Activated naive CD8-positive, alpha-beta T cell treated with anti-CD3 and anti-CD28 coated beads, Interleukin-2, amount 50 U/mL, for 16 hours (primary cell): Measurements from ENCODE around the gene TCFL5.
"Not testable (repeated sequence)": the region's sequence is repeated elsewhere in the genome, so short reads cannot be mapped to it uniquely, and the experiment has no call there.

Source experiments
- DNase-seq: peaks from one replicate; pipeline ENCODE4 v3.0.0-alpha.2; 2020; ENCODE audit warnings: low read depth, low spot score

The TCFL5 gene

DNA sequence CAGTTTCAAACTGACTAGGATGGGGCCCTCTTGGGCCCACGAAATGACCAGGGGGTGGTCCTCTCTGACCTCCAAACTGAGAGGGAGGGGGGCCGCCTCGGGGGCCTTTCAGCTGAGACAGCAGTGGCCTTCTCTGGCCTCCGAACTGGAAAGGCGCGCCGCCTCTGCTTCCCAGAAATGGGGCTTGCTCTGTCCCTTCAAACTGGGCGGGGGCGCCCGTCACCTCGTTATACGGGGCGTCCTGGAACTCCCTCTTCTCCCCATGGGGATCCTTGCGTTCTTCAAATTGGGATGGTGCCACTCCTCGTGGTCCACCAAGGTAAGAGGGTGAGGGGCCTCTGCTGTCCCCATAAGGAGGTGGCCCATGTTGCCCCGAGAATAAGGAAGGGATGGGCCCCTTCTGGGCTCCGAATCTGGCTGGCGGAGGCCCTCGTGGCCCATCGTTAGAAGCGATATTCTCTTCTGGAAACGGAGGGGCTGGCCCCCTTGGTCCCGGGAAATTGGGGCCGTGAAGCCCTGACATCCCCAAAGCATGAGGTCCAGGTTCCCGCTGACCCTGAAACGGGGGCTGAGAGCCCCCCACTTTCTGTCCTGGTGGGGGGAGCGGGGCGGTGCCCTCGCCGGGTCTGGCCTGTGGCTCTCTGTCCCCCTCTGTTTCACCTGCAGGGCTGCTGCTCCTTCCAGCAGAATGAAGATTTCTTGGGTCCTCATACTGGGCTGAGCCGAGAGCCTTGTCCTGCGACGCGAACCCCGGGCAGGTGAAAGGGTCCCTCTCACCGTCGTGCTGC lies 18.7 kb upstream of the TCFL5 start:
- DNase-seq: no peak

DNA sequence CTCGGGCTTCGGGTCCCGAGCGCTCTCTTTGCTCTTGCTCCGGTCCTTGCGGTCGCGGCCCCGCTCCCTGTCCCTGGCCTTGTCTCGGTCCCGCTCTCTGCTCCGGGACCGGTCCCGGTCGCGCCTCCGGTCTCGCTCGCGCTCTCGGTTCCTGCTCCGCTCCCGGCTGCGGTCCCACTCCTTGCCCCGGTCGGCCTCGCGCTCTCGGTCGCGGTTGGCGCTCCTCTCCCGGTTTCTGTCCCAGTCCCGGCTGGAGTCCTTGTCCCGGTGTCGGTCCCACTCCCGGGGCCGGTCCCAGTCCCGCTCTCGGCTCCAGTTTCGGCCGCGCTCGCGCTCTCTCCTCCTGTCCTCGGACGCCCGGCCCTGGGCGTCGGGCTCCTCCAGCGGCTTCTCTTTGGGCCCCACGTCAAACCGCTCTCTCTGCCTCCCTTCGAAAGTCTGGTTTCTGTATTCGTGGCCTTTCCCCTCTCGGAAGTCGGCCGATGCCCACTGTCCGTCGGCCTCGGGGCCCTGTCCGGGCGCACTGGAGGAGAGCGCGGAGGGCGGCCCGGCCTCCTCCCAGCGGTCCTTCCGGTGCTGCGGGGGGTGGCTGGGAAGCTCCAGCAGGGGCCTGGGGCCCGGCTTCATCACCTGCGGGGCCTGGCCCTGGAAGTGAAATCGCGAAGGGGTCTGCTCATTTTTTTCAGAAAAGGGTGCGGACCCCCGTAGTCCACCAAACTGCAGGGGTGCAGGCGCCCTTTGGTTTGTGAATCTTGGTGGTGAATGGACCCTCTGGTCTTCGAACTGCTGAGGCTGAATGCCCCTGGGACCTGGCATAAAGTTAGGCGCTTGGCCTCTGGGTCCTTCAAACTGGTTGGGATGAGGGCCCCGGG lies 17.9 kb upstream of the TCFL5 start:
- DNase-seq: no peak

DNA sequence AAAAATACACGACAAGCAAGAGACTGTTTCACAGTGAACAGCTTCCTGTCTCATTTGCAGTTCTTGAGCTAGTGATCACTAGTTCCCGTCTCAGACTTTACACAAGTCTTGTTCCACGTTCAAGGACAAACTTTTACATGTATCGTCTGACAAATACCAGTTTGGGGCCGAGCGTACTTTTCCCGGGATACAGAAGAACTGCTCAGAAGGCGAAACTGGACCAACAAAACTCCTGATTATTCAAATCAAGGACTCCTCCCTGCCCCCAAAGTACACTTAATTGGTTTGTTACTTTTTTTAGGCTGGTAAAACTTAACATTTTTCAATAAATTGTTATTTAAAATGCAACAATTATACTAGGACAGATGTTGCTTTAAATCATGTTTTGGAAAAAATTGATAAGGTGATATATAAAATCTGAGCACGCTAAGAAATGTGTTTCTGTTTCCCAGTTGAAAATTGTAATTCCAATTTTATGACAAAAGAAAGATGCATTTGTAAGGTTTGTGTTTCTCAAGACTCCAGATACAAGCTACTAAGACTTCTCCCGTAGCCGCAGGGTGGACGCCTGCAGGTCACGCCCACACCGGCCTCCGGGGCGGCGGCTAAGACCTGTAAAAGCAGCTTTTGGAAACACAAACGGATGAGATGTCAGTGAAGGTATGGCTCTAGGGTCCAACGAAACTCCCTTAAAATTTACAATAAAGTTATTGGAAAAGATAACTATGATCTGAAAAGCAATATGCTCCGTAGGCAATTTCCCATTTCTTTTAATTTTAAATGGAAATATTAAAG lies 16.8 kb upstream of the TCFL5 start:
- DNase-seq: no peak

DNA sequence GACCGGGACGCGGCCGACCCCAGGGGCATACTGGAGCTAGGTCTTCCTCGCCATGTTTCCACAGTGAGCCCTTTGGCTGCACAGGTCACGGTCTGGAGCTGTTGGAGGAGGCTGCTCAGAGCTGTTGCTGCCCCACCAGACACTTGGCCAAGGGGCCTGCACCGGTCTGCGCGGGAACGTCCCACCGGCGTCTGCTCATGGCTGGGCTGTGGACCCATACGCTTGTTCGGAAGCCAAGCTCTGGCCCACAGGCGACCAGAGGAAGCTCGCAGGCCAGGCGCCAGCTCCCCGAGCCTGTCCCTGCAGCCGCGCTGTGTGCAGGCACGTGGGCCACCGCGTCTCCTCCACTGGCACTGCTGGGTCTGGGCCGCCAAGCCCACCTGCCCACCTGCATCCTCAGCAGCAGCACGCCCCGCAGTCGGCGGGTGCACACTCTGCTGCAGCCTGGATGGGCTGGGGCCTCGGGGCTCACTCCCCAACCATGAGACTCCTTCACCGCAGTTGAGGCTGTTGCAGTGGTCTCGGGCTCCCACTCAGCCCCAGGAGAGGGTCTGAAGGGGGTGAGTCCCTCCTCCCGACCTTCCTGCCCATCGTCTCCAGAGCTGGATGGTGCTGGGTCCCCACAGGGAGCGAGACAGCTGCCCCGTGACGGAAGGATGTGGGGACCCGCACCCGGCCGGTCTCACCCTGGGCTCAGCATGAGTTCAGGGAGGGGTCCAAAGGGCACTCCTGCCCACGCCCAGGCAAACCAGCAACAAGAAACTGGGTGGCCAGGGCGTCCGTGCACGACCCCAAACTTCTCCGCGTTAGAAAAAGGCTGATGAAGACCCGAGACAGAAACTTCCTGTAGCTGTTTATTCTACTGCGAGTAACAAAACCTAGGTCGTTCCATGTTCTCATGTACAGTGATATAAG lies 15.5 kb upstream of the TCFL5 start:
- no peak for DNase-seq

DNA sequence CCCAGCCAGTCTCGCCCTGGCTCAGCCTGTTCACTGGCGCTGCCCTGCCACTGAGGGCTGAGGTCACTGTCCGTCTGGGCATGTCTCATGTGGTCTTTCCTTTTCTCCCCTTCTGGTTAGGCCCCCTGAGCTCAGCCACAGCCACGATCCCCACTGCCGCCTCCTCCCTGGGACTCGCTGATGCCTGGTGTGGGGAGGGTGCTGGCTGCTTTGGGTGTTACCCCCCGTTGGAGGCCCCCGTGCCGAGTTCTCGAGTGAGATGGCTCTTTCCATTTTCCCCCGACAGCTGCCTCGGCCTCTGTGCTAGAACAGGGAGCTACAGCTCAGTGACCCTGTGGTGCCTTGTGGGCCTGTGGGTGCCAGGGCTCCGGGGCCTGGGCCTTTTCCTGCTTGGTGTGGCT lies 14.9 kb upstream of the TCFL5 start:
- no peak for DNase-seq

DNA sequence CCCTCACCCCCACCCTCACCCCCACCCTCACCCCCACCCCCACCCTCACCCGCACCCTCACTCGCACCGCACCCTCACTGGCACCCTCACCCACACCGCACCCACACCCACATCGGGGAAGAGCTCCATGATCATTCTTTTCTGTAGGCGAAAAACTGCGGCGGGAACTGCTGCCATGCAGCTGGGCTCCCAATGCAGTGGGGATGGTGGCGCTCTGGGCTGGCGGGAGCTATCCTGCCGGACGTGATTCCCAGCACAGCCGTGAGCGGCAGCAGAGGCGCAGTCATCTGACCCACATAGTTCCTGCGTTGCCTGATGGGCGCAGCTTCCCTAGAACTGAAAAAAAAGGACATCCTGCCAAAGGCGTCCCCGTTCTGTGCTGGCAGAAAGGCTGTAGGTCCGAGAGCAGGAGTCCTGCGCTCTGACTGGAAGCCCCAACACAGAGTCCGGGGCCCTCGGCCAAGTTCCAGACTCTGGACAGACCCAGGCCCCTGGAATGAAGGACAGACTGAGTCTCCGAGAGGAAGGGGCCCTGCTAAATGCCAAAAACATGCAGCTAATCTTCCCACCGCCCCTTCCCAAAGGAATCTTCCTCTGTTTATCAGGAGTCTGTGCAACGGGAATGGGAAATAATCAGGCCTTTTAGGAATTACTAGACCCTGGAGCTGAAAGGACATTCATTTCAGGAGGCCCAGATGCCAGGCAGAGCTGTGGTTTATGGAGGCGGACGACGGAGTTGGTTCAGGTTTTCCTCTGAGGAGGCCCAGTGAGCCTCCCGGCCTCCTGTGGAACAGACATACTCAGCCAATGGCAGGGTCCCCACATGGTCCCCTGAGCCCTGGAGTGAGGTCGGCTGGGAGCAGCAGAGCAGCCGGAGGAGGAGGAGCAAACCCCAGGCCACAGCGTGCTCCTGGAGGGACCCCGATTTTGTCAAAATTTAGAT lies 14.1 kb upstream of the TCFL5 start:
- DNase-seq: no peak

DNA sequence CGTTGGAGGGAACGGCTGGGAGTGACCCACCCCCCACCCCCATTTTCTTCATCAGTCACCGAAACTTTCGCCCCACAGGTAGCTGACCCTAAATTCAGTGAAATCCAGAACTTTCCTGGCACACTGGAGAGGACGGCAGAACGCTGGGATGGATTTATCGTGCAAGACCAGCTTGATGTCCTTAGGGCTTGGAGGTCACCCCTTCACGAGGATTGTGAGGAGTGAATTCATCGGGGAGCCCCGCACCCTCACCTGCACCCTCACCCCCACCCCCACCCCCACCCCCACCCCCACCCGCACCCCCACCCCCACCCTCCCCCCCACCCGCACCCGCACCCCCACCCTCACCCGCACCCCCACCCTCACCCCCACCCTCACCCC lies 13.3 kb upstream of the TCFL5 start:
- no peak for DNase-seq

DNA sequence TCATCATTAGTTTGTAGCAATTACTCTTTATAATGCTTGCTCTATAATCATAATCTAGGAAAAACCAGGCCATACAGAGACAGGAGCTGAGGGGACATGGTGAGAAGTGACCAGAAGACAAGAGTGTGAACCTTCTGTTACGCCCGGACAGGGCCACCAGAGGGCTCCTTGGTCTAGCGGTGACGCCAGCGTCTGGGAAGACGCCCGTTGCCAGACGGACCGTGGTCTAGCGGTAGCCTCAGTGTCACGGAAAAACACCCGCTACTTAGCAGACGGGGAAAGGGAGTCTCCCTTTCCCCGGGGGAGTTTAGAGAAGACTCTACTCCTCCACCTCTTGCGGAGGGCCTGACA lies 12.0 kb upstream of the TCFL5 start:
- DNase-seq: not testable (repeated sequence)

DNA sequence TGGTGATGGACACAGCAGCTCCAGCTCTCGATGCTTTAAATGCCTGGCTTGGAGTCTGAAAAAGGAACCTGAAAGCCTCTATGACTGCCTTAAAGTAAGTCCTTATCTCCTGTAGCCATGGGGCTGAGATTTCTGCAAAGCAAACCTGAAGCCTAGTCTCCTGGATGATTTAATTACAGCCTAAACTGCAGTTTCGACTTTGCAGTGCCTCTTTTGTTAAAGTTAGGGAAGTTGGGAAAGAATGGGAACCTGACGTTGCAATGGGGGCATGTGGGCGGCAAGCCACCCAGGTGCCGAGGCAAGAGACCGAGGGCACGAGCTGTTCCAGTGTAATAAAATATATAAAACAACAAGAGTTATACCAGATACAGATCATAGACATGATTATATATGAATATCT lies 11.7 kb upstream of the TCFL5 start:
- DNase-seq: no peak

DNA sequence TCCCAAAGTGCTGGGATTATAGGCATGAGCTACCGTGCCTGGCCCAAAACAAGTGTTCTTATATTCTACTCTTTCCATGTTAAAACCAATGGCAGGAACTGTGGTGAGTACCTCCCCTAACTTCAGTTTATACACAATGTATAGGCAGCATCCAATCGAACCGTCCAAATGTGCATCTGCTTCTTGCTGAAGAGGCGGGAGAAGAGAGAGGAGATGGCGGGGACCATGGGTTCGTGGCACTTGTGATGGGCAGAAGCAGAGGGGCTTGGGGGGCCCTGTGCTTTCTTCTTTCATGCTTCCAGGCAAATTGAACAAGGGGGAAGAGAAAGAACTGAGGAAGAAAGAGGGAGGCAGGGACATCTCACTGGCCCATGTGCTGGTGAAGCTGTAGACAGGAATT lies 11.2 kb upstream of the TCFL5 start:
- no peak for DNase-seq

DNA sequence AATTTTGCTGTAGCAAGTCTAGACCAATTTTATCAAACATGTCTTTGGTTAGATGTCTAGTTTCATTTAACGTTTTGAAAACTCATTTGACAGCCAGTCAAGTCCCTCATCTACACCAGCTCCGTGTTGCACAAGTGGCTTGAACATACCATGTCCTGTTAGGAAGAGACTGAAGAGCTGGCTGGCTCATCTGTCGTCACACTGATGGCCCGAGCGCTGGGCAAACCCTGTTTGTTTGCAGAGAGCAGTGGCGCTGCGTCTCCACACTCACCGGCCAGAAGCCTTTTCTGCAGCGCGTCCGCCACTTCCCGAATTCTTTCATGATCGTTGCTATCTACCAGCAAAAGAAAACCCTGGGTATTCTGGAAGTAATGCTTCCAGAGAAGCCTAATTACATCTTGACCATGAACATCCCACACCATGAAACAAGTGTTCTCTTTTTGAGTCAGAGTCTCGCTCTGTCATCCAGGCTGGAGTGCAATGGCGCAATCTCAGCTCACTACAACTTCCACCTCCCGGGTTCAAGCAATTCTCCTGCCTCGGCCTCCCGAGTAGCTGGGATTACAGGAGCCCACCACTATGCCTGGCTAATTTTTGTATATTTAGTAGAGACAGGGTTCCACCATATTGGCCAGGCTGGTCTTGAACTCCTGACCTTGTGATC lies 10.7 kb upstream of the TCFL5 start:
- DNase-seq: no peak

DNA sequence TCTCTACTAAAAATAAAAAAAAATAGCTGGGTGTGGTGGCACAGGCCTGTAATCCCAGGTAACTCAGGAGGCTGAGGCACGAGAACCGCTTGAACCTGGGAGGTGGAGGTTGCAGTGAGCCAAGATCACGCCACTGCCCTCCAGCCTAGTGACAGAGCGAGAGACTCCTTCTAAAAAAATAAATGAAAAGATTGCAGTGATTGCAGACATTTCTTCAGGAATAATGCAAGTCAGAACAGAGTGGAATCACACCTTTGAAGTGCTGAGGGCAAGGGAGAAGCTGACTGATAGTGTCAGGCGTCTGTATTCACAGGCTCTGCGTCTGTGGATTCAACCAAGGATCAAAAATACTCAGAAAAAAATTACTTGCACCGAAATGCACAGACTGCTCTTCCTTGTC lies 2.6 kb upstream of the TCFL5 start:
- no peak for DNase-seq

DNA sequence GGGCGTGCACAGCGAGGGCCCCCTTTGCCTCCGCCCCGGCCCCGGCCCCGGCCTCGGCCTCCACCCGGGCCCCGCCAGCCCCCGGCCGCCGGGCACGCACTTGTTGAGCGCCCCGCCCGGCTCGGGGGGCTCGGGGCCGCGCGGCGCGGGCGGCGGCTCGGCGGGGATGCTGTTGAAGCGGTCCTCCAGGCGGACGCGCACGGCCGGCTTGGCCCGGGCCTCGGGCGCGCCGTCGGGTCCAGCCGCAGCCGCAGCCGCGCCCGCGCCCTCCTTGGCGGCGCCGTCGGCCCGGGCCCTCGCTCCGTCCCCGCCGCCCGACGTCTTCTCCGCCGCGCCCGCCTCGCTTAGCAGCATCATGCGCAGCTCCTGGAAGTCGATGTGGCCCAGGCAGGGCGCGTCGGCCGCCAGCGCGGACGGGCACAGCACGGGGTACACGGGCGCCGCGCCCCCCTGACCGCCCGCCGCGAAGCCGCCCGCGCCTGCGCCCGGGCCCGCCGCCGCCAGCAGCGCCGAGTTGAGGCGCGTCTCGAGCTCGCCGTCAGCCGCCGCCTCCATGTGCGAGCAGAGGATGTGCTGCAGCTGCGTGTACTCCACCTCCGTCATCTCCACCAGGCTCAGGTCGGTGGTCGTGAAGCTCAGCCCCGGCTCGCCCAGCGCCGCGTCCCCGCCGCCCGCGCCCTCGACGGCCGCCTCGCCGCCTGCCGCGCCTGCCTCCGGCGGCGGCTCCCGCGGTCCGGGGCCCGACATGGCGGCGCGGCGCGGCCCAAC lies 514 bp downstream of the TCFL5 start:
- no peak for DNase-seq

DNA sequence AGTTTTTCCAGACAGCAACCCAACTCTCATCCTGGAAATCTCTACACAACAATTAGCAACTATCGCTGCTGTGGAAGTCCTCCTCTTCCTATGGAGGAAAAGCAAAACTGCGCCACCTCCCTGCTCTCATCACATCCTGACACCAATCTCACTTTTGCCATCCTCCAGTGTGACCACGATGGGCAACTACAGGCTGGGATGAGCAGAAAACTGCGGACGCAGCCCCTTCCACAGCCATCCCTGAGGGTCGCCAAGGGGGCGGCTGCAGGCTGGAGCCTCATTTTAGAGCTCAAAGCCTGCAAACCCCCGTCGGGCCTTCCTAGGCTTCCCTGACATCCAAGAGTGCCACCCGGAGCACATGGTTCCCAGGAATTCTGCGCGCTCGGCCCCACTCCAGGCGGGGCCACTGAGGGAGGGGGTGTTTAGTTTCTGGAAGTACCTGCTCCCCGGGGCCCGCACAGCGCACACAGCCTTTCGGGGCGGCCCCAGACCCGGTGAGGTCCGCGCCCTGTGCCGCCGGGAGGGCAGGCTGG lies 1.2 kb downstream of the TCFL5 start:
- DNase-seq: no peak

DNA sequence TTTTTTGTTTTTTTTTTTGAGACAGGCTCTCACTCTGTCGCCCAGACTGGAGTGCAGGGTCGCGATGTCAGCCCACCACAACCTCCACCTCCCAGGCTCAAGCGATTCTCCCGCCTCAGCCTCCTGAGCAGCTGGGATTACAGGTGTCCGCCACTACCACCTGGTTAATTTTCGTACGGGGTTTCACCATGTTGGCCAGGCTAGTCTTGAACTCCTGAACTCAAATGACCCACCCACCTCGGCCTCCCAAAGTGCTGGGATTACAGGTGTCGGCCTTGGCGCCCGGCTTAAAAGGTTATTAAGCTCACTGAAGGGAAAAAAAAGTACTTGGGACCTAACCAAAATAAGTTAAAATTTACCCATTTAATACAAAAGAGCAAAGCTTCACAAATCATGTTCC lies 1.9 kb downstream of the TCFL5 start:
- DNase-seq: no peak

DNA sequence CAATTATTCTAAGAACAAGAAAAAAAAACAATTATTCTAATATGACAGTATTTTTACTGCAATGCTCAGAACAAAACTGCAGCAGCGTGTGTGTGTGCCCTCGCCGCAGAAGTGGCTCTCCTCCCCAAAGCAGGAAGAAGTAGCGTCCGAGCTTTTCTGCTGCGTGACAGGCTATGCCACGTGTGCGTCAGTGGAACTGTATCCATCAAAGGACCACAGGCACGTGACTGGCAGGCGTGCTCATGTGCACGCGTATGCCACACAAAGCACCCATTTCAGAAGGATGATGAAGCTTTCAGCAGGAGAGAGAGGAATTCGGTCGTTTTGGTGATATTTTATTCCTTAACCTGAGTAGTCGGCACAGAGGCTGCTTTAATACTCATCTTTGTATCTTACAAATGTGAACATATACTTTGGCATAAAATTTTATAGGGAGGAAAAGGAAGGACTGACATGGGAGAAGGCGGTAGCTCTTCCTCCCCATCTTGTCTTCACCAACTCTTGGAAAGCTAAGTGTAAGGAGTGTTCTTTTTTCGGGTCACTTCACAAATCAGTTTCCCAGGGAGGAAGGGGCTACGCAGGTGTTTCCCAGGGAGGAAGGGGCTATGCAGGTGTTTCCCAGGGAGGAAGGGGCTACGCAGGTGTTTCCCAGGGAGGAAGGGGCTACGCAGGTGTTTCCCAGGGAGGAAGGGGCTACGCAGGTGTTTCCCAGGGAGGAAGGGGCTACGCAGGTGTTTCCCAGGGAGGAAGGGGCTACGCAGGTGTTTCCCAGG lies 3.4 kb downstream of the TCFL5 start:
- no peak for DNase-seq

DNA sequence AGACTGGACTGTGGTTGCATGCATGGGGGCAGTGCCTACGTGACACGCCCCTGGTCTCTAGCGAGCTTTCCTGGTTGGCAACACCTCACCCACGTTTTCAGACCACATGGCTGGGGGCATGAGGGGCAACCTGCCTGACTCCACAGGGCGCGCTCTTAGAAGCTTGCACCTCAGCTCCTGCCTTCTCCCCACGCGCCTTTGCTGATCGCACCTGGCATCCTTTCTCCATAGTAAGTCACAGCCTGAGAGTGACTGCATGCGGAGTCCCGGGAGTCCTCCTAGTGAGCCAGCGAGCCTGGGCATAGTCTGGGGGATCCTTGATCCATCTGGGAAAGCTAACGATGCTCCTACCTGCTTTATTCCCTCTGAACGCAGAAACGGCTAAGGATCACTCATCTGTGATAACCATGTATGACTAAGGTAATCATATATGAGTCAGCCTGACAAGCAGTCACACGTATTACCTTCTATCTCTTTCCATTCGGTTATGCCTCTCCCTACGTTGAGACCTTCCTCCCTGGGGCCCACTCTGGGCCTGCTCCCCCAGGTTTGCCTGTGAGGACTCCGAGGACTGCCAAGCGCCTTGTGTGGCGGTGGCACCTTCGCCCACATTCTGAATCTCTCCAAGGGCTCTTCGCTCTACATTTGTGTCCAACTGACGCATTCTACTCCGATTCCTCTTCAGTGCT lies 4.5 kb downstream of the TCFL5 start:
- no peak for DNase-seq
